H1 (cell line): Measurements from ENCODE around the gene MID1. TPM values are rescaled to one million over a fixed set of nuclear protein-coding genes. Genes with fewer than 3 reads are reported as not detected.

Experiments used
- HDAC6 ChIP-seq: IDR thresholded peaks from one replicate; pipeline ENCODE4 v1.7.1; 2012; ENCODE audit warnings: low read depth, mild to moderate bottlenecking, inconsistent platforms, low read length, moderate library complexity
- NANOG ChIP-seq: IDR thresholded peaks from 2 replicates; pipeline ENCODE4 v1.6.1; 2011; ENCODE audit warnings: low read length, low read depth, mild to moderate bottlenecking, inconsistent platforms; ENCODE audit not compliant: insufficient read depth, poor library complexity, severe bottlenecking
- RXRA ChIP-seq: IDR thresholded peaks from 2 replicates; pipeline ENCODE4 v1.6.1; 2011; ENCODE audit warnings: low read depth, mild to moderate bottlenecking, low read length, moderate library complexity; ENCODE audit not compliant: insufficient read depth
- TEAD4 ChIP-seq: IDR thresholded peaks from 2 replicates; pipeline ENCODE4 v1.6.1; 2012; ENCODE audit warnings: low read depth, low read length, inconsistent platforms, mixed read lengths
- polyA plus RNA-seq, 7 experiments: library from polyadenylated mRNA; depleted of rRNA in 3 of 7; stranded (reverse) in 5 of 7; unstranded in 2 of 7; fragments of >200 nt in 5 of 7; fragments of 200-250 nt in 2 of 7; gene quantifications; 1 replicate in 5 of 7; 2 replicates in 1 of 7; 4 replicates in 1 of 7; pipeline versions ENCODE4 v1.2.1 to v1.2.3, GENCODE V29; 2011 to 2013; ENCODE audit warnings: missing spikeins in 2 of 7, mixed read lengths in 2 of 7
- total RNA-seq: library from RNA; stranded (reverse); fragmentation: NEBNext Ultra II Directional; extraction: Animal tissue kit (Norgen Biotek cat#: 25700); gene quantifications from 2 replicates; pipeline ENCODE4 v1.2.1, GENCODE V29; 2021

MID1 gene
- total and polyA plus RNA-seq, 2 of the 8 experiments (the other 6 are each of a cell fraction or from before 2014, with no cell fraction given), result 12.9 to 54.3 TPM

DNA sequence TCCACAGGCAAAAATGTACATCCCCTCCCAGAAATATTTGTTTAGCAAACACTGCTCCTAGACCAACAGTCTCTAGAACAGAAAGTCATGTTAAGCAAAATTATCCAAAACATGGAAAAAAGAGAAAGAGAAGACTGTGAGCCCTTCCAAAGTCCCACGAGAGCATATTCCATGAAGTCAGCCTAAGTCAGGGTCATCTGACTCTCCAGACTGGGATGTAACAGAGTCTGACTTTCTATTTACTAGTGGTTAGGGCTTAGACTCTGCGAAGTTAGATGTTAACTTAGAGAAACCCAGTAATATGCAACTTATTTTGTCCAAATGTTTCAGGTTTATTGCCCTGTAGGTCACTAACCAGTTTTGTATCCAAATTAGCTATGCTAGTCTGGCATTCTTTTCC is 102.3 kb downstream of the MID1 start (continued):
- TF ChIP-seq NANOG (no peak), RXRA (no peak), HDAC6 (no peak), TEAD4 (no peak)
